Right forelimb (tissue), 1 donor: ENCODE results near the gene FIS1.
"Not testable (repeated sequence)": the region's sequence is repeated elsewhere in the genome, so short reads cannot be mapped to it uniquely, and the experiment has no call there.

Source experiments
- DNase-seq: peaks from one replicate; pipeline ENCODE4 v3.0.0-alpha.2; 2018

The FIS1 gene

DNA sequence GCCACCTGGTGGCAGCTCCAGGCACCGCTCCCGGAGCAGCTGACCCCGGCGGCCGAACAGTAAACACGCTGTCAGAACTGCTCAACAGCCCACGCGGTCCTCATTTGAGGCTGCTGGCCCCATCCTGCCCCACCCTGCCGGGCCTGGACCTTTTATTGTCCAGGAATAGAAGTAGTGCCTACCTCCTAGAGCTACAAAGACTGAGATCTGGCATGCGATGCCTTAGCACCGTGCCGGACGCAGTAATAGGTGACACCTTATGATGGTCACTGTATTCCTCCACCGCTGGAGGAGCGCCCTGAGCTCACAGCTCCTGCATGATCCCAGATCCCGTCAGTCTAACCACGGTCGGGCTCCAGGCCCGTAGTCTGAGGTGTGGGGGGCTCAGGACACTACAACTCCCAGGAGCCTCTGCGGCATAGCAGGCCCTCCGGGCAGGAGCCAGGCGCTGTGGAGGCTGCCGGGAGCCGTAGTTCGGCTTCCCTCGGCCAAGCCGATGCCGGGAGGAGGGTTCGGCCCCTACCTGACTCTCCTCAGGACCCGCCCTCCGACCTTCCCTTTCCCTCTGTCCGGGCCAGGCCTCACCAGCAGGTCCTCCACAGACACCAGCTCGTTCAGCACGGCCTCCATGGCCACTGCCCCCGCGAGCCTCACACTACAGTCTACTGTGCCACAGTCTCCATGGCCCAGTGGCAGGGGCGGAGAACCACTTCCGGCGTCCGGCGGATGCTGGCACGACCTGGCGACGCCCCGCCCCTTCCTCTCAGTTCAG, at the start of gene FIS1:
Gene FIS1, minus strand, starts transcription at position 707 of the 772 bp plus-strand sequence. Its CDS starts 77 bp downstream, at position 630.
- DNase-seq, result peak; percentile 95

- no peak for DNase-seq
Observed at GRCh38 chr7:101294039-101294831, 49.4 kb upstream of the FIS1 start.

- DNase-seq, result not testable (repeated sequence)
Observed at GRCh38 chr7:101293069-101294021, 48.5 kb upstream of the FIS1 start.

DNA sequence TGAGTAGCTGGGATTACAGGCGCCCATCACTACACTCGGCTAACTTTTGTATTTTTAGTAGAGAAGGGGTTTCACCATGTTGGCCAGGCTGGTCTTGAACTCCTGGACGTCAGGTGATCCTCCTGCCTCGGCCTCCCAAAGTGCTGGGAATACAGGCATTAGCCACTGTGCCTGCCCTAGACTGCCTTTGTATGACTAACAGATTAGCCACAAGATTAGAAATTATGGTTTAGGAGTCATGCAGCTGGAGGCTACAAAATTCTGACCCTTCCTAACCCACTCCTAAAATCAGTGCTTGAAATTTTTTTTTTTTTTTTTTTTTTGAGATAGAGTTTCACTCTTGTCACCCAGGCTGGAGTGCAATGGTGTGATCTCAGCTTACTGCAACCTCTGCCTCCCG, 47.7 kb upstream of the FIS1 start:
- not testable (repeated sequence) for DNase-seq

GRCh38 chr7:101290186-101291037, 45.5 kb upstream of the FIS1 start:
- DNase-seq, result not testable (repeated sequence)

DNA sequence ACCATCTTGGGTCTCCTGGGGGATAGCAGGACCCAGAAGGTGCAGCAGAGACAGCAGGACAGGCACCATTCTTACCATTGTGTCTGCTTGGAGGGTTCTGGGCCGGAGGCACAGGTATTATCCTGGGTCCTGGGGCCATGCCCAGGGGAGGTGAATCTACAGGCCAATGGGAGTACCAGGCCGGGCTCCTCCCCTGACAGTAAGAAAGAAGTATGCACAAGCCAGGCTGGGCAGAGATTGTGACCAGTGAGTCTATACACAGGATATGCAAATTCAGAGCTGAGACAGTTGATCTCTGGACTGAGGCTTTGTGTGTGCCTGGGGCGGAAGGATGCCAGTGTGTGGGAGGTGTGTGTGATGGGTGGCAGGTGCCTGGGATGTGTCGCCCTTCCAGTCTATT, 44.8 kb upstream of the FIS1 start:
- not testable (repeated sequence) for DNase-seq

DNA sequence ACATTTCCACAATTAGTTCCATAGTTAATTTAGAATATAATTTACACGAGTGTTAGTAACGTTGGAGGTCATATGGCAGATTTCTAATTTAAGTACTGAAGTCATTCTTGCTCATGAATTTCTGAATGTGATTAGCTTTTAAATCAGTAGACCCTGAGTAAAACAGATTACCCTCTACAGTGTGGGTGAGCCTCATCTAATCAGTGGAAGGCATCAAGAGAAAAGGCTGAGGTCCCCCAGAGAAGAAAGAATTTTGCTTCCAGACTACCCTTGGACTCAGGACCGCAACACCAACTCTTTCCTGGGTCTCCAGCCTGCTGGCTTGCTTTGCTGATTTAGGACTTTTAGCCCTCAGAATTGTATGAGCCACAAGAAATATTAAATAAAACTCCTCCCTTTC, 43.6 kb upstream of the FIS1 start:
- no peak for DNase-seq

GRCh38 chr7:101287032-101287431, 42.2 kb upstream of the FIS1 start:
- no peak for DNase-seq

- DNase-seq, result not testable (repeated sequence)
Observed at GRCh38 chr7:101285880-101286279, 41.0 kb upstream of the FIS1 start.

GRCh38 chr7:101285171-101285570, 40.3 kb upstream of the FIS1 start:
- DNase-seq, result no peak

DNA sequence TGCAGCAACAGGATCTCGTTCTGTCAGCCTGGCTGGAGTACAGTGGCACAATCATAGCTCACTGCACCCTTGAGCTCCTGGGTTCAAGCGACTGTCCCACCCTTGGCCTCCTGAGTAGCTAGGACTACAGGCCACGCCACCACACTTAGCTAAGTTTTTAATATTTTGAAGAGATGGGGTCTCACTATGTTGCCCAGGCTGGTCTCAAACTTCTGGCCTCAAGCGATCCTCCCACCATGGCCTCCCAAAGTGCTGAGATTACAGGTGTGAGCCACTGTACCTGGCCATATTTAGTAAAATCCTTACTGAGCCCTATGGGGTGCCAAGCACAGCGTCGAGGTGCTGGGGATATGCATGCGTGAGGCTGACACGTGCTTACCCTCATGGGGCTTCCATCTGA, 36.0 kb upstream of the FIS1 start:
- not testable (repeated sequence) for DNase-seq

GRCh38 chr7:101278461-101279292, 33.8 kb upstream of the FIS1 start:
- no peak for DNase-seq

DNA sequence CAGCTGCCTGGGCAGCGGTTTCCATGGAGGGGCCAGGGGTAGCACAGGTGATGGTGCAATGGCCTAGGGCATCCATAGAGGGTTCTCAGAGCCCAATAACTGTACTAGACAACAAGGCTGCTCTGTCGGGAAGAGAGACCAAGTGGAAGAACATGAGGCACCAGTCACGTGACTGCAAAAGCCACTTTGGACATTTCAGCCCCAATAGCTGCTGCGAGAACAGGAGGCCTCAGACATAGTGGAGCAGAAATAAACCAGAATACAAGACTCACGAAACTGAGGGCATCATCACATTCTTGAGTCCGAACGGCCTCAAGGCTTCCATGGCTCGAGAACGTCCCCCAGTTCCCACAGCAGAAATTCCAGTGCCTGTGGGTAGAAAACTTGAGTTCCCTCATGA, 32.3 kb upstream of the FIS1 start:
- DNase-seq, result no peak

DNA sequence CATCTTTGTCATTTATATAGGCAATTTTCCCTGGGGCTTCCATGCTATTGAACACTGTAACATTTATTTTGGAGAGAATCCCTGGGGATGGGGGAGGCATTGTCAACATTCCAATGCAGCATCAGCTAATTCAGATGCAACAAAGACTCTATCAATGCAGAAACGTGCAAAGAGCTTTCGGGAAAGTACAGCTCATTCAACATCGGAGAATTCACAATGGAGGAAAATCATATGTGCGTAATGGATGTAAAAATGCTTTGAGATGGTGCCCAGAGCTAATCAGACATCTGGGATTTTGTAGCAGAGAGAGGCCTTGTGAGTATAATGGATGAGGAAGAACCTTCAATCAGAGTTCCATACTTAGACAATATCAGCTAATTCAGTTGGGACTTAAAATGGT, 28.3 kb upstream of the FIS1 start:
- DNase-seq, result no peak

GRCh38 chr7:101271021-101271420, 26.1 kb upstream of the FIS1 start:
- no peak for DNase-seq

DNA sequence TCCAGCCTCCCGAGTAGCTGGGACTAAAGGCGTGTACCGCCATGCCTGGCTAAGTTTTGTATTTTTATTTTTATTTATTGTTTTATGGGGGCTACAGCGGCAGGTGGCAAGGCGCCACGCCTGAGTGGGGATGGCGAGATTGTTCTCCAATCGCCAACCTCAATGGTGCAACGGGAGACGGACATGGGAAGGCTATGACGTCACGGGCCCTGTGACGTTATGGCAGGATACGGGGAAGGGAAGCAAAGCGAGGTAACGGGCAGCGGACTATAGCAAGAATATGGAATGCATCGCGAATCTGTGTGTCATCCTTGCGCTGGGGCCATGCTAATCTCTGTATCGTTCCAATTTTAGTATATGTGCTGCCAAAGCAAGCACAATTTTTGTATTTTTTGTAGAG, 24.8 kb upstream of the FIS1 start:
- DNase-seq, result no peak

GRCh38 chr7:101265622-101266516, 21.0 kb upstream of the FIS1 start:
- no peak for DNase-seq

- DNase-seq, result not testable (repeated sequence)
Observed at GRCh38 chr7:101264102-101264706, 19.3 kb upstream of the FIS1 start.

- no peak for DNase-seq
Observed at GRCh38 chr7:101258243-101258731, 13.4 kb upstream of the FIS1 start.
